ENCODE measurements around the gene UBE2E3.
"Not testable (repeated sequence)": the region's sequence is repeated elsewhere in the genome, so short reads cannot be mapped to it uniquely, and the experiment has no call there.

The UBE2E3 gene

DNA sequence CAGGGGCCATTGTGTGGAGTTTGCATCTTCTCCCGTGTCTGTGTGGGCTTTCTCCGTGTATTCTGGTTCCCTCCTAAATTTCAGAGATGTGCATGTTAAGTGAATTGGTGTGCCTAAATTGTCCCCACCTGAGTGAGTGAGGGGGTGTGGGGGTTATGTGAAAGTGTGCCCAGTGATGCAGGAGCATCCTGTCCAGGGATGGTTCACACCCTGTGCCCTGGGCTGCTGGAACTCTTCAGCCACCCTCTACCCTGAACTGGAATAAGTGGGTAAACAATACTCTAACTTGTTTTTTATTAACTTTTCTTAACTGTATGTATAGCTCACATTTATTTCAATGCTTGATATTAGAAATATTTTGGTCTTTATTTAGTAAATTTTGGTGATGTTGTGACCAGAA, 56.0 kb downstream of the UBE2E3 start:
- Histone ChIP-seq H3K36me3 (ENCODE audit: control insufficient read depth in 2 of 2, insufficient read depth in 2 of 2, low read length in 2 of 2) (no peaks in the 10 kb centered on the region), H3K9ac (ENCODE audit: low read length in 2 of 2) (no peak overlapping the region), H3K4me1 (ENCODE audit: control insufficient read depth, insufficient read depth, low read length) (no peaks in the 10 kb centered on the region), H3K4me3 (ENCODE audit: low read length in 2 of 2) (no peak overlapping the region), H3K27me3 (ENCODE audit: control insufficient read depth in 1 of 2, insufficient read depth in 2 of 2, low read length in 2 of 2) (no peaks in the 10 kb centered on the region), H3K9me3 (ENCODE audit: control insufficient read depth in 2 of 2, low read length in 2 of 2) (no peaks in the 10 kb centered on the region), H3K27ac (ENCODE audit: low read length) (no peak overlapping the region)

DNA sequence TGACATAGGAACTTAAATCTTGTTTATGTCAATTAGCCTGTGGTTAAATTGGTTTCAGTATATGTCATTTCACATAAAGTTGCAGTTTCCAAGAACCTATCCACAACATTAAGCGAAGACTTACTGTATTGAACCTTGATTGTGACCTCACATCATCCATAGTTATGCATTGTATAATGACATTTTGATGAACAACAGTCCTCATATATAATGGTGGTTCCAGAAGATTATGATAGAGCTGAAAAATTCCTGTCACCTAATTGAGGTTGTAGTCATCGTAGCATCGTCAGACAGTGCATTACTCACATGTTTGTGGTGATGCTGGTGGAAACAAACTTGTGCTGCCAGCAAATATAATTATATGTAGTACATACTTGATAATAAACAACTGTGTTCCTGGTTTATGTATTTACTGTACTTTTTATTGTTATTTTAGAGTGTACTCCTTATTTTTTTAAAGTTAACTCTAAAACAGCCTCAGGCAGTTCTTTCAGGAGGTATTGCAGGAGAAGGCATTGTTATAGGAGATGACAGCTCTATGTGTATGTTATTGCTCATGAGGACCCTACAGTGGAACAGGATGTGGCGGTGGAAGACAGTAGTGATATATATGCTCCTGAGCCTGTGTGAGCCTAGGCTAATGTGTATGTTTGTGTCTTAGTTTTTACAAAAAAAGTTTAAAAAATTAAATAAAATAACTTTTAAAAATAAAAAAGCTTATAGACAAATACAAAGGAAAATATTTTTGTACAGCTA, 56.6 kb downstream of the UBE2E3 start:
- Histone ChIP-seq H3K9me3 (ENCODE audit: control insufficient read depth in 2 of 2, low read length in 2 of 2) (no peaks in the 10 kb centered on the region), H3K27ac (ENCODE audit: low read length) (no peak overlapping the region), H3K27me3 (ENCODE audit: control insufficient read depth in 1 of 2, insufficient read depth in 2 of 2, low read length in 2 of 2) (no peaks in the 10 kb centered on the region), H3K36me3 (ENCODE audit: control insufficient read depth in 2 of 2, insufficient read depth in 2 of 2, low read length in 2 of 2) (no peaks in the 10 kb centered on the region), H3K4me1 (ENCODE audit: control insufficient read depth, insufficient read depth, low read length) (no peaks in the 10 kb centered on the region), H3K9ac (ENCODE audit: low read length in 2 of 2) (no peak overlapping the region), H3K4me3 (ENCODE audit: low read length in 2 of 2) (no peak overlapping the region)

DNA sequence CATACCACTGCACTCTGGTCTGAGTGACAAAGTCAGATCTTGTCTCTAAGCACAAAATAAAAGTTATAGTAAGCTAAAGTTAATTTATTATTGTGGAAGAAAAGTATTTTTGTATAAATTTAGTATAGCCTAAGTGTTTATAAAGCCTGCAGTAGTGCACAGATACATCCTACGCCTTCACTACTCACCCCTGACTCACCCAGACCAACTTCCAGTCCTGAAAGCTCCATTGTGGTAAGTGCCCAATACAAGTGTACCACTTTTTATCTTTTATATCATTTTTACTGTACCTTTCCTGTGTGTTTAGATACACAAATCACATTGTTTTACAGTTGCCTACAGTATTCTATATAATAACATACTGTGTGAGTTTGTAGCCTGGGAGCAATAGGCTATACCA, 57.5 kb downstream of the UBE2E3 start:
- Histone ChIP-seq H3K4me3 (ENCODE audit: low read length in 2 of 2) (no peak overlapping the region), H3K36me3 (ENCODE audit: control insufficient read depth in 2 of 2, insufficient read depth in 2 of 2, low read length in 2 of 2) (no peaks in the 10 kb centered on the region), H3K4me1 (ENCODE audit: control insufficient read depth, insufficient read depth, low read length) (no peaks in the 10 kb centered on the region), H3K27me3 (ENCODE audit: control insufficient read depth in 1 of 2, insufficient read depth in 2 of 2, low read length in 2 of 2) (no peaks in the 10 kb centered on the region), H3K9me3 (ENCODE audit: control insufficient read depth in 2 of 2, low read length in 2 of 2) (no peaks in the 10 kb centered on the region), H3K27ac (ENCODE audit: low read length) (no peak overlapping the region), H3K9ac (ENCODE audit: low read length in 2 of 2) (no peak overlapping the region)

DNA sequence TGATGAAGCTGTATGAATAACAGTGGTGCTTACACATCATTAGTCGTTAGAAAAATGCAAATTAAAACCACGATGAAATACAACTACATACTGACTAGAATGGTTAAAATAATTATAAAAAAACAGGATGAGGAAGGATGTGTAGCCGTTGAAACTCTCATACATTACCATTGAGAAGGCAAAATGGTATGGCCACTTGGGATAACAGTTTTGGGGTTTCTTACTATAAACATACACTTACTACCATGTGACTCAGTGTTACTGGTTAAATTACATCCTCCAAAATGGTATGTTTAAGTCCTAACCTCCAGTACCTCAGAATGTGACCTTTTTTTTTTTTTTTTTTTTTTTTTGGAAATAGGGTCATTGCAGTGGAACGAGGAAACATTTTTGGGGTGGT, 58.4 kb downstream of the UBE2E3 start:
- Histone ChIP-seq H3K4me3 (ENCODE audit: low read length in 2 of 2) (no peak overlapping the region), H3K27ac (ENCODE audit: low read length) (no peak overlapping the region), H3K36me3 (ENCODE audit: control insufficient read depth in 2 of 2, insufficient read depth in 2 of 2, low read length in 2 of 2) (no peaks in the 10 kb centered on the region), H3K9me3 (ENCODE audit: control insufficient read depth in 2 of 2, low read length in 2 of 2) (no peaks in the 10 kb centered on the region), H3K9ac (ENCODE audit: low read length in 2 of 2) (no peak overlapping the region), H3K4me1 (ENCODE audit: control insufficient read depth, insufficient read depth, low read length) (no peaks in the 10 kb centered on the region), H3K27me3 (ENCODE audit: control insufficient read depth in 1 of 2, insufficient read depth in 2 of 2, low read length in 2 of 2) (no peaks in the 10 kb centered on the region)

DNA sequence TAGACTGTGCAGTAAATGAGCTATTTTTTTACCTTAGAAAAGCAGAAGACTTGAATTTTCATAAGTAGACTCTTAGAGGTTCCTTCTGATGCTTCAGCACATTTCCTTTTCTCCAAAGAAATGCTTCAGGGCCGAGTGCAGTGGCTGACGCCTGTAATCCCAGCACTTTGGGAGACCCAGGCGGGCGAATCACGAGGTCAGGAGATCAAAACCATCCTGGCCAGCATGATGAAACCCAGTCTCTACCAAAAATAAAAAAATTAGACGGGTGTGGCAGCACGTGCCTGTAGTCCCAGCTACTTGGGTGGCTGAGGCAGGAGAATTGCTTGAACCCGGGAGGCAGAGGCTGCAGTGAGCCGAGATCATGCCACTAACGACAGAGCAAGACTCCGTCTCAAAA, 60.4 kb downstream of the UBE2E3 start:
- H3K4me3 ChIP-seq (ENCODE audit: low read length in 2 of 2); H3K9ac ChIP-seq (ENCODE audit: low read length in 2 of 2); H3K36me3 ChIP-seq (ENCODE audit: control insufficient read depth in 2 of 2, insufficient read depth in 2 of 2, low read length in 2 of 2); H3K4me1 ChIP-seq (ENCODE audit: control insufficient read depth, insufficient read depth, low read length); H3K9me3 ChIP-seq (ENCODE audit: control insufficient read depth in 2 of 2, low read length in 2 of 2); H3K27me3 ChIP-seq (ENCODE audit: control insufficient read depth in 1 of 2, insufficient read depth in 2 of 2, low read length in 2 of 2); H3K27ac ChIP-seq (ENCODE audit: low read length): not testable (repeated sequence)

DNA sequence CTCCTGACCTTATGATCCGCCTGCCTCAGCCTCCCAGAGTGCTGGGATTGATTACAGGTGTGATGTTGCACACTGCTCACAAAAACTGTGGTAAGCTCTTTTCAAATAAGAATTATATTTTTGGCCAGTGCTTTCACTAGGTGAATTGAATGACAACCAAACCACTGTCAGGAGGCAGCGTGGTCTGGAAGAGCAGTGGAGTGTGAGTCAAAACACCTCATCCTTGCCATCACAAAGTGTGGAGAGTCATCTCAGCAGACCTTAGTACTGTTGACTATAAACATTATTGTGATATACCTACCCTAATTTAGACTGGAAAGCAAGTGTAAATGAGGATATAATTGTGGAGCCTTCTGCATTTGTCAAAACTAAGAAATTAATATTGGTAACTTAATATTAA, 61.3 kb downstream of the UBE2E3 start:
- Histone ChIP-seq H3K4me1 (ENCODE audit: control insufficient read depth, insufficient read depth, low read length) (no peaks in the 10 kb centered on the region), H3K27me3 (ENCODE audit: control insufficient read depth in 1 of 2, insufficient read depth in 2 of 2, low read length in 2 of 2) (no peaks in the 10 kb centered on the region), H3K4me3 (ENCODE audit: low read length in 2 of 2) (no peak overlapping the region), H3K9me3 (ENCODE audit: control insufficient read depth in 2 of 2, low read length in 2 of 2) (no peaks in the 10 kb centered on the region), H3K9ac (ENCODE audit: low read length in 2 of 2) (no peak overlapping the region), H3K36me3 (ENCODE audit: control insufficient read depth in 2 of 2, insufficient read depth in 2 of 2, low read length in 2 of 2) (no peaks in the 10 kb centered on the region), H3K27ac (ENCODE audit: low read length) (no peak overlapping the region)

DNA sequence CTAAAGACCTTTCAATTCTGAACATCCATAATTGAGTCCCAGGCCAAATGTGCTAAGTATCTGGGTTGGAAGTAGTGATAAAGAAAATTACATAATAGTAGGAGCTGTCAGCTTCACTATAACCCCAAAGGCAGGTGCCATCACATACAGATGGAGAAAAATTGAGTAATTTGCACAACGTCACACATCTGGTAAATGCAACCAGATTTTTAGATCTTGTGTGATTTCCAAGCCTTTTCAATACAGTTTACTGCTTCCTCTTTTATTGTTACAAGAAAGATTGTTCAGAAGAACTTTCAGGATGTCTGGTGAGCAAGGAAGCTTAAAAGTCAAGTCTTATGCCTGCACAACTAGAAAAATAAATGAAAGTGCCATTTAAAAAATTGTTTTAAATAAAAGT, 62.3 kb downstream of the UBE2E3 start:
- Histone ChIP-seq H3K4me3 (ENCODE audit: low read length in 2 of 2) (no peak overlapping the region), H3K27ac (ENCODE audit: low read length) (no peak overlapping the region), H3K27me3 (ENCODE audit: control insufficient read depth in 1 of 2, insufficient read depth in 2 of 2, low read length in 2 of 2) (no peaks in the 10 kb centered on the region), H3K9me3 (ENCODE audit: control insufficient read depth in 2 of 2, low read length in 2 of 2) (no peaks in the 10 kb centered on the region), H3K36me3 (ENCODE audit: control insufficient read depth in 2 of 2, insufficient read depth in 2 of 2, low read length in 2 of 2) (no peaks in the 10 kb centered on the region), H3K4me1 (ENCODE audit: control insufficient read depth, insufficient read depth, low read length) (no peaks in the 10 kb centered on the region), H3K9ac (ENCODE audit: low read length in 2 of 2) (no peak overlapping the region)

DNA sequence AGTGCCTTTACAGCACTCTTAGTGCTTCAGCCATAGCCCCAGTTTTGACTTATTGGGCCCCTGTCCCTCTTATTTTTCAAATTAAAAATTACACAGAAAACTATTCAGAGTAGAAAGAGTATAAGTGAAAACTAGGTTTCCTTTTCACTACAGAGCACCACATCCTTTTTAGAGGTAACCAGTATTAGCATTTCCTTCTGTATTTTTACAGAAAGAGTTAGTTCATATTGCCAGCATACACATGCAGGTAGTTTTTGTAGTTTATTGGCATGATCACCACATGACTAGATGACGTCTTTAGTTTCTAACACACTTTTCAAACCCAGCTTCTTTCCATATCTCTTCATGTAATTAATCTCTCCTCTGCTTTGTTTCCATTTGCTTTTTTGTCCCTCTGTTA, 66.4 kb downstream of the UBE2E3 start:
- H3K9me3 ChIP-seq (ENCODE audit: control insufficient read depth in 2 of 2, low read length in 2 of 2), result no peaks in the 10 kb centered on the region
- H3K9ac ChIP-seq (ENCODE audit: low read length in 2 of 2), result no peak overlapping the region

DNA sequence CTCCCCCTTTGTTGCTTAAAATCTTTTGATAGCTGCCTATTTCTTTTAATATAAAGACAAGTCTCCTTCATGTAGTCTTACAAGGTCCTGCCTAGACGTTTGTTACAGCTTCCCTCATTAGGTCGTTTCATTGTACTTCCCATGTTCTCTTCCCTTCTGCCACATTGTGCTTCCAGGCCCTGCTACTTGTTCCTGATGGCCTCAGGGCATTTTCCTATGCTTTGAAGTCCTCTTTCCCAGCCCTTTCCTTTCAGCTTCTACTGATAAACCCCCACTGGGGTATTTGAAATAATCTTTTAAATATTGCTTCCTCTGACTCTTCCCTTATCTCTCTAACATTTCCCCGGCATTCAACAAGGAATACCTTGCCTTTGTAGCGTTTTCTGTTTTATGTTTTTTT, 67.4 kb downstream of the UBE2E3 start:
- no peaks in the 10 kb centered on the region for H3K27me3 ChIP-seq (ENCODE audit: control insufficient read depth in 1 of 2, insufficient read depth in 2 of 2, low read length in 2 of 2)
- no peak overlapping the region for H3K27ac ChIP-seq (ENCODE audit: low read length)
- H3K4me3 ChIP-seq (ENCODE audit: low read length in 2 of 2), result no peak overlapping the region
- H3K36me3 ChIP-seq (ENCODE audit: control insufficient read depth in 2 of 2, insufficient read depth in 2 of 2, low read length in 2 of 2), result no peaks in the 10 kb centered on the region
- H3K9ac ChIP-seq (ENCODE audit: low read length in 2 of 2), result no peak overlapping the region
- H3K9me3 ChIP-seq (ENCODE audit: control insufficient read depth in 2 of 2, low read length in 2 of 2), result no peaks in the 10 kb centered on the region
- no peaks in the 10 kb centered on the region for H3K4me1 ChIP-seq (ENCODE audit: control insufficient read depth, insufficient read depth, low read length)

More for the DNA sequence above, 66.4 kb downstream of the UBE2E3 start:
- Histone ChIP-seq H3K4me3 (ENCODE audit: low read length in 2 of 2) (no peak overlapping the region), H3K4me1 (ENCODE audit: control insufficient read depth, insufficient read depth, low read length) (no peaks in the 10 kb centered on the region), H3K36me3 (ENCODE audit: control insufficient read depth in 2 of 2, insufficient read depth in 2 of 2, low read length in 2 of 2) (no peaks in the 10 kb centered on the region), H3K27me3 (ENCODE audit: control insufficient read depth in 1 of 2, insufficient read depth in 2 of 2, low read length in 2 of 2) (no peaks in the 10 kb centered on the region), H3K27ac (ENCODE audit: low read length) (no peak overlapping the region)

DNA sequence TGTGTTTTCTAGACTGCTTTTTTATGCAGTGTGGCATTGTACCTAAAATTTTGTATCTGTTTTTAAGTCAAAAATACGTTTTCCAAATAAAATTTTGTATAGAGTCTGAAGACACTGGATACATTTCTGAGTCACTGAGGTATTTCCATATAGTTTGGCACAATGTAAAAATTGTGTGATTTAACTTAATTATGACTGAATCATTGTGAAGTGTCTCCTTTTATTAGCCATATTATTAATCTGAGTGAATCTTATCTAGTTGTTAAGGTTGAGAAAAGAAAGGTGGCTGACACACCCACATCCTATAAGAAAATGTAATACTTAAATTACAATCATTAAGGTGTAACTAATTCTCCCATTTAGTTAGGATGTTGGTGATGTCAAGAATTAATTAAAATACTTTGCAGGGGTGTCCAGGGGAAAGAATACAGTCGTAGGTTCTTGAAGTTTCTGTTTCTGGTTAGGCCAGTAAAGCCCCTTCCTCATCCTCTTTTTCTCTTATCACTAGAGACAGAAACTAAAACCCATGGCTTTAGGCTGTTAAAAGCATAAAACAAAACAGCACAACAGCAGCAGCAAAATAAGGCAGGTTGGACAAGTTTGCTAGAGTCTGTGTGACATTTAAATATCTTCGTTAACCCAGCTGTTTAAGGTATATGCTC, 71.6 kb downstream of the UBE2E3 start:
- Histone ChIP-seq H3K27ac (ENCODE audit: low read length) (no peak overlapping the region), H3K9me3 (ENCODE audit: control insufficient read depth in 2 of 2, low read length in 2 of 2) (no peaks in the 10 kb centered on the region), H3K4me3 (ENCODE audit: low read length in 2 of 2) (no peak overlapping the region), H3K4me1 (ENCODE audit: control insufficient read depth, insufficient read depth, low read length) (no peaks in the 10 kb centered on the region), H3K36me3 (ENCODE audit: control insufficient read depth in 2 of 2, insufficient read depth in 2 of 2, low read length in 2 of 2) (no peaks in the 10 kb centered on the region), H3K9ac (ENCODE audit: low read length in 2 of 2) (no peak overlapping the region), H3K27me3 (ENCODE audit: control insufficient read depth in 1 of 2, insufficient read depth in 2 of 2, low read length in 2 of 2) (no peaks in the 10 kb centered on the region)

DNA sequence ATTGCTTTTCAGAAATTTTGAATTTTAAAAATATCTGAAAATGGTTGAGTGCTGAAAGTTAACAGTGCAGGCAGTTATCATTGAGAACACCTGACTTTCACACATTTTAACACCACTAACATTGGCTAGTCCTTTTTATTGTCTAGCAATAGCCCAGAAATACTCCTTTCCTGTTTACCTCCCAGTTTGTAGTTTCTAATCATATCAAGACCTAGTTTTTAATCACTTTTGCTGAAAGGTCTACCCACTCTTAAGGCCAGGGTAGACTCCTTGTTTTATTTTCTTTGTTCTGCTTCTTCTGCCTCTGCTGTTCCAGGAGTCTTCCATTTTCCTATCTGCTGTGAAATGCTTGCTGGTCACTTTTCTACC, 72.1 kb downstream of the UBE2E3 start:
- Histone ChIP-seq H3K4me3 (ENCODE audit: low read length in 2 of 2) (no peak overlapping the region), H3K9ac (ENCODE audit: low read length in 2 of 2) (no peak overlapping the region), H3K27ac (ENCODE audit: low read length) (no peak overlapping the region), H3K36me3 (ENCODE audit: control insufficient read depth in 2 of 2, insufficient read depth in 2 of 2, low read length in 2 of 2) (no peaks in the 10 kb centered on the region), H3K9me3 (ENCODE audit: control insufficient read depth in 2 of 2, low read length in 2 of 2) (no peaks in the 10 kb centered on the region), H3K4me1 (ENCODE audit: control insufficient read depth, insufficient read depth, low read length) (no peaks in the 10 kb centered on the region), H3K27me3 (ENCODE audit: control insufficient read depth in 1 of 2, insufficient read depth in 2 of 2, low read length in 2 of 2) (no peaks in the 10 kb centered on the region)
